B cell (primary cell): ENCODE measurements around the gene TLE2. TPM values are rescaled to one million over a fixed set of nuclear protein-coding genes. Genes with fewer than 3 reads are reported as not detected.

Source experiments
- ATAC-seq: fragments of 200-7000 bp; cut with Tn5 transposase; one replicate; pipeline ENCODE4 v1.10.0; 2021; ENCODE audit warnings: low read depth, mild to moderate bottlenecking, moderate number of reproducible peaks, moderate library complexity
- CTCF ChIA-PET: fragments of 350-600 bp; sonication (Branson Sonifier 250); formaldehyde crosslinking; loops from one replicate; lab custom pipeline; 2021; ENCODE audit warnings: antibody characterized with exemption, inconsistent platforms; lab: Charles Lee
- POLR2A ChIA-PET: fragments of 350-600 bp; sonication (Branson Sonifier 250); formaldehyde crosslinking; loops from one replicate; lab custom pipeline; 2021; ENCODE audit warnings: antibody characterized with exemption; lab: Charles Lee
- DNase-seq: peaks from one replicate; pipeline ENCODE4 v3.0.0; 2013
- H2AFZ ChIP-seq: 2 replicates; pipeline ENCODE4 v1.6.1; 2012; ENCODE audit warnings: mild to moderate bottlenecking, low read depth, low read length; ENCODE audit not compliant: insufficient read depth, poor library complexity, severe bottlenecking
- H3K27ac ChIP-seq, 2 donors: 1 replicate in 1 of 2; 2 replicates in 1 of 2; pipeline ENCODE4 v1.5.1; 2012 to 2013; ENCODE audit warnings: low read length in 2 of 2, mild to moderate bottlenecking in 2 of 2, moderate library complexity in 1 of 2
- H3K27me3 ChIP-seq, 4 experiments: fragments of 200-600 bp in 1 of 4; sonication (generic) in 1 of 4; replicated peaks in 1 of 4; 1 replicate in 2 of 4; 2 replicates in 2 of 4; pipeline versions ENCODE4 v1.6.1 to v1.7.0; 2013 to 2016; ENCODE audit warnings: low read length in 3 of 4, mild to moderate bottlenecking in 2 of 4, mixed read lengths in 1 of 4, moderate library complexity in 1 of 4; ENCODE audit not compliant: insufficient read depth in 4 of 4, control insufficient read depth in 3 of 4; ENCODE audit errors: control extremely low read depth in 1 of 4
- H3K36me3 ChIP-seq, 2 experiments: replicated peaks in 1 of 2; 1 replicate in 1 of 2; 2 replicates in 1 of 2; pipeline versions ENCODE4 v1.6.1 to v1.7.1; 2013; ENCODE audit warnings: low read length in 1 of 2; ENCODE audit not compliant: insufficient read depth in 2 of 2, control insufficient read depth in 1 of 2; ENCODE audit errors: control extremely low read depth in 1 of 2, extremely low read depth in 1 of 2
- H3K4me1 ChIP-seq, 2 donors: fragments of 200-600 bp in 1 of 2; sonication (generic) in 1 of 2; 1 replicate in 1 of 2; 2 replicates in 1 of 2; pipeline versions ENCODE4 v1.5.1 to v1.6.1; 2013 to 2017; ENCODE audit warnings: low read length in 2 of 2; ENCODE audit not compliant: control insufficient read depth in 2 of 2, insufficient read depth in 2 of 2
- H3K4me2 ChIP-seq: replicated peaks from 2 replicates; pipeline ENCODE3; 2012; ENCODE audit warnings: mild to moderate bottlenecking, low read depth, low read length; ENCODE audit not compliant: poor library complexity, severe bottlenecking
- H3K4me3 ChIP-seq, 5 experiments: fragments of 200-600 bp in 1 of 5; sonication (generic) in 1 of 5; 1 replicate in 3 of 5; 2 replicates in 2 of 5; pipeline versions ENCODE4 v1.5.1 to v1.7.0; 2011 to 2016; ENCODE audit warnings: low read length in 4 of 5, mild to moderate bottlenecking in 4 of 5, low read depth in 2 of 5, control low read depth in 1 of 5, moderate library complexity in 1 of 5; ENCODE audit not compliant: insufficient read depth in 1 of 5; ENCODE audit errors: control extremely low read depth in 1 of 5, extremely low read depth in 1 of 5
- H3K79me2 ChIP-seq: fragments of 200-600 bp; sonication (generic); one replicate; pipeline ENCODE4 v1.6.0; 2016; ENCODE audit warnings: low read length; ENCODE audit not compliant: control insufficient read depth, insufficient read depth
- H3K9ac ChIP-seq: fragments of 200-600 bp; sonication (generic); 2 replicates; pipeline ENCODE4 v1.6.1; 2017; ENCODE audit warnings: mild to moderate bottlenecking, low read length, moderate library complexity
- H3K9me3 ChIP-seq, 3 donors: one replicate each; pipeline versions ENCODE4 v1.6.1 to v1.7.1; 2013; ENCODE audit warnings: low read length in 2 of 3; ENCODE audit not compliant: control insufficient read depth in 2 of 3, insufficient read depth in 1 of 3; ENCODE audit errors: control extremely low read depth in 1 of 3
- H4K20me1 ChIP-seq: 2 replicates; pipeline ENCODE4 v1.6.0; 2012; ENCODE audit warnings: mild to moderate bottlenecking, low read length; ENCODE audit not compliant: insufficient read depth, control insufficient read depth, poor library complexity, severe bottlenecking
- H3K27ac Mint-ChIP-seq: one replicate; pipeline ENCODE4 v1.8.0; 2021; ENCODE audit warnings: mixed read lengths
- H3K27me3 Mint-ChIP-seq: one replicate; pipeline ENCODE4 v1.8.0; 2021; ENCODE audit warnings: mixed read lengths
- H3K4me1 Mint-ChIP-seq: one replicate; pipeline ENCODE4 v1.8.0; 2021; ENCODE audit warnings: mixed read lengths
- H3K4me3 Mint-ChIP-seq: one replicate; pipeline ENCODE4 v1.8.0; 2021; ENCODE audit warnings: mixed read lengths
- H3K9me3 Mint-ChIP-seq: one replicate; pipeline ENCODE4 v1.8.0; 2022; ENCODE audit warnings: mixed read lengths; ENCODE audit not compliant: insufficient read depth
- EZH2 ChIP-seq: IDR thresholded peaks from 2 replicates; pipeline ENCODE4 v1.6.1; 2012; ENCODE audit warnings: borderline replicate concordance, low read depth, mild to moderate bottlenecking, moderate library complexity, low read length; ENCODE audit not compliant: insufficient read depth, poor library complexity, severe bottlenecking
- WGBS: methylation state at CpG from one replicate; pipeline ENCODE4 v1.1.5; 2013; ENCODE audit warnings: missing lambda C conversion rate; ENCODE audit not compliant: insufficient coverage; 5-methylcytosine and 5-hydroxymethylcytosine counted together
- intact Hi-C: fragments of 100-400 bp; cut with micrococcal nuclease; formaldehyde crosslinking; loops from one replicate; pipeline ENCODE4 v1.10.0; 2022
- polyA plus RNA-seq: library from polyadenylated mRNA; depleted of rRNA; stranded (reverse); fragments of >200 nt; gene quantifications from 2 replicates; pipeline ENCODE4 v1.2.3, GENCODE V29; 2012
- total RNA-seq, 2 donors: library from RNA; stranded (reverse); fragments of 120-200 nt in 1 of 2; gene quantifications; 1 replicate in 1 of 2; 2 replicates in 1 of 2; pipeline versions ENCODE4 v1.2.3 to v1.2.4, GENCODE V29; 2013 to 2022
- TF ChIP-seq, protein P1 (sequence below): fragments of 200-600 bp; IDR thresholded peaks from one replicate; pipeline ENCODE4 v1.8.0; 2022; ENCODE audit warnings: antibody characterized with exemption, mild to moderate bottlenecking

TLE2 gene
- total and polyA plus RNA-seq, 2 donors (not counting 1 experiment from before 2014, with no cell fraction given), result 3.0 to 5.3 TPM

- H3K4me1 ChIP-seq, result peaks cover 11 to 24% of the 10 kb centered on the region in 2 donors
- no peak overlapping the region for H3K4me3 ChIP-seq
- Mint-ChIP-seq H3K4me1 (peaks cover 26% of the 10 kb centered on the region), H3K27ac (peak overlapping the region; percentile 61), H3K4me3 (no peak overlapping the region), H3K27me3 (peaks cover 5% of the 10 kb centered on the region), H3K9me3 (no peaks in the 10 kb centered on the region)
- TF ChIP-seq, protein P1, sequence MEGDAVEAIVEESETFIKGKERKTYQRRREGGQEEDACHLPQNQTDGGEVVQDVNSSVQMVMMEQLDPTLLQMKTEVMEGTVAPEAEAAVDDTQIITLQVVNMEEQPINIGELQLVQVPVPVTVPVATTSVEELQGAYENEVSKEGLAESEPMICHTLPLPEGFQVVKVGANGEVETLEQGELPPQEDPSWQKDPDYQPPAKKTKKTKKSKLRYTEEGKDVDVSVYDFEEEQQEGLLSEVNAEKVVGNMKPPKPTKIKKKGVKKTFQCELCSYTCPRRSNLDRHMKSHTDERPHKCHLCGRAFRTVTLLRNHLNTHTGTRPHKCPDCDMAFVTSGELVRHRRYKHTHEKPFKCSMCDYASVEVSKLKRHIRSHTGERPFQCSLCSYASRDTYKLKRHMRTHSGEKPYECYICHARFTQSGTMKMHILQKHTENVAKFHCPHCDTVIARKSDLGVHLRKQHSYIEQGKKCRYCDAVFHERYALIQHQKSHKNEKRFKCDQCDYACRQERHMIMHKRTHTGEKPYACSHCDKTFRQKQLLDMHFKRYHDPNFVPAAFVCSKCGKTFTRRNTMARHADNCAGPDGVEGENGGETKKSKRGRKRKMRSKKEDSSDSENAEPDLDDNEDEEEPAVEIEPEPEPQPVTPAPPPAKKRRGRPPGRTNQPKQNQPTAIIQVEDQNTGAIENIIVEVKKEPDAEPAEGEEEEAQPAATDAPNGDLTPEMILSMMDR, result no peak
- TF ChIP-seq EZH2, result no peak
- peaks cover 0 to 8% (median 0%) of the 10 kb centered on the region in 4 experiments for H3K27me3 ChIP-seq
- DNase-seq (no peak), ATAC-seq (no peak)
- H3K9me3 ChIP-seq, result no peaks in the 10 kb centered on the region
- ChIA-PET CTCF (interaction anchor here (1.1 to 2.1 kb wide), 2 partner anchors 10 to 58 kb away, joined by 3 to 4 read pairs; no protein-coding TSS in a partner anchor), POLR2A (interaction anchor here (1.7 kb wide), 1 partner anchor 9 kb away, joined by 6 read pairs; no protein-coding TSS in a partner anchor)
- H3K79me2 ChIP-seq, result no peaks in the 10 kb centered on the region
- H3K9ac ChIP-seq, result no peak overlapping the region
- intact Hi-C loops, result loop anchor here (1.0 kb wide), 1 partner anchor 12 kb away; no protein-coding TSS in a partner anchor
- 83% methylated on average over 4 of the region's 16 CpGs for WGBS
- no peaks in the 10 kb centered on the region for H3K36me3 ChIP-seq
- no peaks in the 10 kb centered on the region for H4K20me1 ChIP-seq
- H3K27ac ChIP-seq, result no peak overlapping the region
- H2AFZ ChIP-seq, result no peak overlapping the region
- no peak overlapping the region for H3K4me2 ChIP-seq
These were observed 17.0 kb upstream of the TLE2 start for GRCh38 chr19:3045885-3046697.

- Histone ChIP-seq H3K79me2 (no peaks in the 10 kb centered on the region), H3K9ac (no peak overlapping the region), H3K4me2 (no peak overlapping the region), H3K4me3 (no peak overlapping the region), H3K36me3 (no peaks in the 10 kb centered on the region), H3K27me3 (peaks cover 0 to 8% (median 0%) of the 10 kb centered on the region in 4 experiments), H2AFZ (no peak overlapping the region), H3K9me3 (no peaks in the 10 kb centered on the region), H3K4me1 (peaks cover 11 to 24% of the 10 kb centered on the region in 2 donors), H3K27ac (no peak overlapping the region), H4K20me1 (no peaks in the 10 kb centered on the region)
- TF ChIP-seq, protein P1, result no peak
- TF ChIP-seq EZH2, result no peak
- ChIA-PET CTCF (interaction anchor here (1.1 to 2.1 kb wide), 2 partner anchors 9 to 59 kb away, joined by 3 to 4 read pairs; no protein-coding TSS in a partner anchor), POLR2A (interaction anchor here (1.7 kb wide), 1 partner anchor 8 kb away, joined by 6 read pairs; no protein-coding TSS in a partner anchor)
- Mint-ChIP-seq H3K4me3 (no peak overlapping the region), H3K9me3 (no peaks in the 10 kb centered on the region), H3K27me3 (peaks cover 5% of the 10 kb centered on the region), H3K27ac (no peak overlapping the region), H3K4me1 (peaks cover 26% of the 10 kb centered on the region)
- DNase-seq (no peak), ATAC-seq (no peak)
- 97% methylated on average over 6 of the region's 6 CpGs for WGBS
- intact Hi-C loops, result no loop called here
These were observed 16.1 kb upstream of the TLE2 start for GRCh38 chr19:3045191-3045590.
